Measurements from ENCODE around the gene PGM5. TPM values are rescaled to one million over a fixed set of nuclear protein-coding genes. Genes with fewer than 3 reads are reported as not detected.

PGM5 gene
- total RNA-seq, 1 experiment from 2014 or later: 0.15 TPM

DNA sequence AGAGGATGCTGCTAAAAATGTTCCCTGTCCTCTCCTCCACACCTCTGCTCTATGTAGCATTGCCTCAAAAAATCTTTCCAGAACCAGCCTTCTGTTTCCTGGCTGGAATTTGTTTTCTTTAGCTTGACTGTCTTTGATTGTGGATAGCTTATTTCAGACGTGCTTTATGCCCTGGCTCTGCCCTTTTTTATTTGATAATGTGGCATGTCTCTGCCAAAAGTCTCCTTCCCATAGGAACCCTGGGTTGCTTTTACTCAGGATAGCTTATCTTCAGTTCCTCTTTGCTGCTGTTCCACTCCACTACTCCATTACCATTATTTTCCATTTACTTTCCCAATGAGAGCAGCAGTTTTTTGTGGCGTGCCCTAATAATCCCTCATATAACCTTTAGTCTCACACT, 185.2 kb downstream of the PGM5 start:
- H3K4me3 ChIP-seq (replicated peaks in 1 of 2; ENCODE audit: low read depth in 1 of 2, low read length in 2 of 2): no peak overlapping the region
- H3K9ac ChIP-seq (ENCODE audit: low read length): no peak overlapping the region
- H3K36me3 ChIP-seq (ENCODE audit: control insufficient read depth in 1 of 2, insufficient read depth in 2 of 2, low read length in 2 of 2): no peaks in the 10 kb centered on the region
- DNase-seq (ENCODE audit: low read depth, low spot score) (no peak), ATAC-seq (no peak)
- RAD21 ChIA-PET (ENCODE audit: low non-redundant PET in 1 of 2, low total read pairs in 2 of 2, uncharacterized antibody in 2 of 2, unreplicated experiment in 2 of 2): no interaction called here
- H3K27ac ChIP-seq (ENCODE audit: low read depth, low read length): no peak overlapping the region
- no peaks in the 10 kb centered on the region for H3K9me3 ChIP-seq (ENCODE audit: control insufficient read depth in 1 of 2, insufficient read depth in 1 of 2, low read depth in 1 of 2, low read length in 2 of 2)
- no peaks in the 10 kb centered on the region for H3K4me1 ChIP-seq (ENCODE audit: control insufficient read depth in 1 of 2, insufficient read depth in 2 of 2, low read length in 2 of 2)
- POLR2A ChIA-PET: no interaction called here
- no peaks in the 10 kb centered on the region for H4K20me1 ChIP-seq (ENCODE audit: insufficient read depth)
- CTCF ChIA-PET: no interaction called here
- intact Hi-C loops (cut with micrococcal nuclease): no loop called here
- BruUV-seq (replicated peaks): no TSS peak
- no peak for TF ChIP-seq FOSL1 (IDR thresholded peaks at IDR 0.05; ENCODE audit: low read depth)
- no peak for TF ChIP-seq JUND (IDR thresholded peaks at IDR 0.05)
- TF ChIP-seq SRF (IDR thresholded peaks at IDR 0.05; ENCODE audit: low read depth): no peak
- TF ChIP-seq TCF7L2 (IDR thresholded peaks at IDR 0.05; ENCODE audit: borderline replicate concordance, extremely low read depth, insufficient read depth, insufficient read length): no peak
- TF ChIP-seq ZNF274 (IDR thresholded peaks at IDR 0.05; ENCODE audit: low read depth, low read length): no peak
- TF ChIP-seq SIN3A (IDR thresholded peaks at IDR 0.05; ENCODE audit: low read depth): no peak
- TF ChIP-seq CEBPB (IDR thresholded peaks at IDR 0.05; ENCODE audit: low read depth): no peak
- TF ChIP-seq EZH2phosphoT487 (IDR thresholded peaks at IDR 0.05; ENCODE audit: borderline replicate concordance): no peak
- TF ChIP-seq EZH2 (IDR thresholded peaks at IDR 0.05): no peak
- TF ChIP-seq POLR2A (IDR thresholded peaks at IDR 0.05; ENCODE audit: borderline replicate concordance, extremely low read depth, insufficient read depth, insufficient read length): no peak
- TF ChIP-seq MAX (IDR thresholded peaks at IDR 0.05): no peak
- H2AFZ ChIP-seq (ENCODE audit: low read depth, low read length, poor library complexity, severe bottlenecking): no peak overlapping the region
- no peaks in the 10 kb centered on the region for H3K79me2 ChIP-seq (ENCODE audit: insufficient read depth, low read length)
- H3K4me2 ChIP-seq (ENCODE audit: low read length): no peak overlapping the region
- no peaks in the 10 kb centered on the region for H3K9me2 ChIP-seq (ENCODE audit: insufficient read depth)
- peaks cover 8% of the 10 kb centered on the region for H3K27me3 ChIP-seq (ENCODE audit: insufficient read depth, low read length)

DNA sequence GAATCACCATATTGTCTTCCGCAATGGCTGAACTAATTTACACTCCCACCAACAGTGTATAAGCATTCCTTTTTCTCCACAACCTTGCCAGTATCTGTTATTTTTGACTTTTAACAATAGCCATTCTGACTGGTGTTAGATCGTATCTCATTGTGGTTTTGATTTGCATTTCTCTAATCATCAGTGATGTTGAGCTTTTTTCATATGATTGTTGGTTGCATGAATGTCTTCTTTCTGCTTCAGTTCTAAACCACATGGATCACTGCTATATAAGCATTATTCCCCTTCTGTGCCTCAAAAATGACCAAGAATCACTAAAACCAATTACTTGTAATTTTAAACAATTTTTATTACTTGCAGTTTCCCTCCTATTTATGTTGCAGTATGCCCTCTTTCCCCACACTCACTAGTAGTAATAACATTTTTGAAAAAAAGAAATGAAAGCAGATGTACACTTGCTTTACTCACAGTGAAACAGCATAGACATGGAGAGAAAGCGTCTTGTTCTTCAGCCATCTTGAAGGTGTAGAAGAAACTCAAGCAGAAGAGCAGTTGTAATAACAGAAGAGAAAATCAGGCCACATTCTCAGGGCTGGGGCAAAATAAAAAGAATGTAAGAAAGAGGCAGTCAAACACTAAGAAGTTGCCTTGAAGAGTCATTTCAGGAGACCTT, 188.8 kb downstream of the PGM5 start:
- no peaks in the 10 kb centered on the region for H3K9me2 ChIP-seq (ENCODE audit: insufficient read depth)
- H3K79me2 ChIP-seq (ENCODE audit: insufficient read depth, low read length): no peaks in the 10 kb centered on the region
- POLR2A ChIA-PET: no interaction called here
- DNase-seq (ENCODE audit: low read depth, low spot score): no peak
- no peaks in the 10 kb centered on the region for H3K9me3 ChIP-seq (ENCODE audit: control insufficient read depth in 1 of 2, insufficient read depth in 1 of 2, low read depth in 1 of 2, low read length in 2 of 2)
- H2AFZ ChIP-seq (ENCODE audit: low read depth, low read length, poor library complexity, severe bottlenecking): no peak overlapping the region
- ATAC-seq: no peak
- no peak overlapping the region for H3K9ac ChIP-seq (ENCODE audit: low read length)
- H4K20me1 ChIP-seq (ENCODE audit: insufficient read depth): no peaks in the 10 kb centered on the region
- TF ChIP-seq CBX3 (IDR thresholded peaks at IDR 0.05; ENCODE audit: low read depth) (no peak), YY1 (IDR thresholded peaks at IDR 0.05; ENCODE audit: extremely low read depth, insufficient replicate concordance, low read depth, low read length) (no peak), EZH2 (IDR thresholded peaks at IDR 0.05) (no peak), POLR2AphosphoS5 (IDR thresholded peaks at IDR 0.05; ENCODE audit: low read depth, low read length) (no peak)
- TF ChIP-seq, protein P1, sequence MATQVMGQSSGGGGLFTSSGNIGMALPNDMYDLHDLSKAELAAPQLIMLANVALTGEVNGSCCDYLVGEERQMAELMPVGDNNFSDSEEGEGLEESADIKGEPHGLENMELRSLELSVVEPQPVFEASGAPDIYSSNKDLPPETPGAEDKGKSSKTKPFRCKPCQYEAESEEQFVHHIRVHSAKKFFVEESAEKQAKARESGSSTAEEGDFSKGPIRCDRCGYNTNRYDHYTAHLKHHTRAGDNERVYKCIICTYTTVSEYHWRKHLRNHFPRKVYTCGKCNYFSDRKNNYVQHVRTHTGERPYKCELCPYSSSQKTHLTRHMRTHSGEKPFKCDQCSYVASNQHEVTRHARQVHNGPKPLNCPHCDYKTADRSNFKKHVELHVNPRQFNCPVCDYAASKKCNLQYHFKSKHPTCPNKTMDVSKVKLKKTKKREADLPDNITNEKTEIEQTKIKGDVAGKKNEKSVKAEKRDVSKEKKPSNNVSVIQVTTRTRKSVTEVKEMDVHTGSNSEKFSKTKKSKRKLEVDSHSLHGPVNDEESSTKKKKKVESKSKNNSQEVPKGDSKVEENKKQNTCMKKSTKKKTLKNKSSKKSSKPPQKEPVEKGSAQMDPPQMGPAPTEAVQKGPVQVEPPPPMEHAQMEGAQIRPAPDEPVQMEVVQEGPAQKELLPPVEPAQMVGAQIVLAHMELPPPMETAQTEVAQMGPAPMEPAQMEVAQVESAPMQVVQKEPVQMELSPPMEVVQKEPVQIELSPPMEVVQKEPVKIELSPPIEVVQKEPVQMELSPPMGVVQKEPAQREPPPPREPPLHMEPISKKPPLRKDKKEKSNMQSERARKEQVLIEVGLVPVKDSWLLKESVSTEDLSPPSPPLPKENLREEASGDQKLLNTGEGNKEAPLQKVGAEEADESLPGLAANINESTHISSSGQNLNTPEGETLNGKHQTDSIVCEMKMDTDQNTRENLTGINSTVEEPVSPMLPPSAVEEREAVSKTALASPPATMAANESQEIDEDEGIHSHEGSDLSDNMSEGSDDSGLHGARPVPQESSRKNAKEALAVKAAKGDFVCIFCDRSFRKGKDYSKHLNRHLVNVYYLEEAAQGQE (IDR thresholded peaks at IDR 0.05; ENCODE audit: low read depth): no peak
- TF ChIP-seq, protein P2, sequence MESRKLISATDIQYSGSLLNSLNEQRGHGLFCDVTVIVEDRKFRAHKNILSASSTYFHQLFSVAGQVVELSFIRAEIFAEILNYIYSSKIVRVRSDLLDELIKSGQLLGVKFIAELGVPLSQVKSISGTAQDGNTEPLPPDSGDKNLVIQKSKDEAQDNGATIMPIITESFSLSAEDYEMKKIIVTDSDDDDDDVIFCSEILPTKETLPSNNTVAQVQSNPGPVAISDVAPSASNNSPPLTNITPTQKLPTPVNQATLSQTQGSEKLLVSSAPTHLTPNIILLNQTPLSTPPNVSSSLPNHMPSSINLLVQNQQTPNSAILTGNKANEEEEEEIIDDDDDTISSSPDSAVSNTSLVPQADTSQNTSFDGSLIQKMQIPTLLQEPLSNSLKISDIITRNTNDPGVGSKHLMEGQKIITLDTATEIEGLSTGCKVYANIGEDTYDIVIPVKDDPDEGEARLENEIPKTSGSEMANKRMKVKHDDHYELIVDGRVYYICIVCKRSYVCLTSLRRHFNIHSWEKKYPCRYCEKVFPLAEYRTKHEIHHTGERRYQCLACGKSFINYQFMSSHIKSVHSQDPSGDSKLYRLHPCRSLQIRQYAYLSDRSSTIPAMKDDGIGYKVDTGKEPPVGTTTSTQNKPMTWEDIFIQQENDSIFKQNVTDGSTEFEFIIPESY (IDR thresholded peaks at IDR 0.05; ENCODE audit: extremely low read depth, insufficient replicate concordance, low read length): no peak
- H3K4me1 ChIP-seq (ENCODE audit: control insufficient read depth in 1 of 2, insufficient read depth in 2 of 2, low read length in 2 of 2): no peaks in the 10 kb centered on the region
- H3K27ac ChIP-seq (ENCODE audit: low read depth, low read length): no peak overlapping the region
- H3K4me3 ChIP-seq (replicated peaks in 1 of 2; ENCODE audit: low read depth in 1 of 2, low read length in 2 of 2): no peak overlapping the region
- no peaks in the 10 kb centered on the region for H3K36me3 ChIP-seq (ENCODE audit: control insufficient read depth in 1 of 2, insufficient read depth in 2 of 2, low read length in 2 of 2)
- BruUV-seq (replicated peaks): no TSS peak
- intact Hi-C loops (cut with micrococcal nuclease): no loop called here
- CTCF ChIA-PET: no interaction called here
- no peak overlapping the region for H3K4me2 ChIP-seq (ENCODE audit: low read length)
- peaks cover 14% of the 10 kb centered on the region for H3K27me3 ChIP-seq (ENCODE audit: insufficient read depth, low read length)
- RAD21 ChIA-PET (ENCODE audit: low non-redundant PET in 1 of 2, low total read pairs in 2 of 2, uncharacterized antibody in 2 of 2, unreplicated experiment in 2 of 2): no interaction called here
